GM04503 (cell line): ENCODE data around the gene CCR2.

Experiments used
- DNase-seq: peaks from one replicate; pipeline ENCODE4 v3.0.0-alpha.2; 2012; ENCODE audit warnings: low read depth

The CCR2 gene

DNA sequence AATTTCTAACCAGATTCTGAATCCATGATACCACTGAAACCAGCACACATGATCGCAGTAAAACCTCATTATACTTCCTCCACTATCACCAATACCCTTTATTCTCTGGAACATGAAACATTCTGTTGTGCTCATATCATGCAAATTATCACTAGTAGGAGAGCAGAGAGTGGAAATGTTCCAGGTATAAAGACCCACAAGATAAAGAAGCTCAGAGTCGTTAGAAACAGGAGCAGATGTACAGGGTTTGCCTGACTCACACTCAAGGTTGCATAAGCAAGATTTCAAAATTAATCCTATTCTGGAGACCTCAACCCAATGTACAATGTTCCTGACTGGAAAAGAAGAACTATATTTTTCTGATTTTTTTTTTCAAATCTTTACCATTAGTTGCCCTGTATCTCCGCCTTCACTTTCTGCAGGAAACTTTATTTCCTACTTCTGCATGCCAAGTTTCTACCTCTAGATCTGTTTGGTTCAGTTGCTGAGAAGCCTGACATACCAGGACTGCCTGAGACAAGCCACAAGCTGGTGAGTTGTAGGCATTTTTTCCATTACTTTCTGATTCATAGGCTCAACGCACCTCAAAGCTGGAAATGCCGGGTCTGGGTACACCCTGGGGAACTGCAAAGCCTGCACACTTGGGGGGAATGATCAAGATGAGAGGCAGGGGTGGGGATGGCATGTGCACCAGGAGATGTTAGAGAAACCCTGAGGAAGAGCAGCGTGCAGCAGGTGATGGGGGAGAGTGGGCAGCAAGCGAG is at the start of gene CCR2:
Gene CCR2, plus strand, starts transcription at position 465 of the 764 bp plus-strand sequence. CDS start 3,417 bp downstream, outside the sequence.
- no peak for DNase-seq

DNA sequence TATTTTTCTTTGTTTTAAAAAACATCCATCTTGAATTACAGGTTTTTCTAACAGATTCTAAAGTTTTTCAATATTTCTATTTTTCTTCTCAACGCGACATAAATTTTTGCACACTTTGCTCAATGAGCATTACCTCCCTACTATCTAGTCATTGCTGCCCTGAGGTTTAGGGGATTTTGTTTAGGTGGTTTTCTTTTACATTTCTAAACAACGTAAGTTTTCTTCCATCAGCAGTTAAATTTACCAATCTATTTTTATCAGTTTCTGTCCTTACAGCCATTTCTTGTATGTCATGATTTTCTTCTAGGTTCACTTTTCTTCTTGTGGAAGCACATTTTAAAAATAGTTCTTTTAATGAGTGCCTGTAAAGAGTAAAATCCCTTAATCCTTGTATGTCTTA is 49.2 kb upstream of the CCR2 start:
- DNase-seq = no peak

DNA sequence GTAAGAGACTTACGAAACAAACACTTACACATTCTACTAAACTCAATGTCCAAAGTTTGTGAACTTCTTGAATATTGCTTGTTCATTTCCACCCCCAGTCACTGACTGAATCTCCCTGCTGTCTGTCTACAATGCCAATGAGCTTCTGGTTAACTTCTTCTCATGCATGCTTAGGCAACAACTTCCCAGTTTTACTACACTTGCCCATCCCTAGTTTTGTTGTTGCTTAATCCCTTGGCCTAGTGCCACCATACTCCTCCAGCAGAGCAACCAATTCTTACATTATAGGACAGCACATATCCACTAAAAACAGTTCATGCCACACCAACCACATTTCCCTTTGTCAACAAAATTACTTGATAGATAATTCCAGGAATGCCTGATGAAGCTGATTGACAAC is 40.9 kb upstream of the CCR2 start:
- no peak for DNase-seq

GRCh38 chr3:46314517-46314916 is 39.4 kb upstream of the CCR2 start:
- DNase-seq = no peak

DNA sequence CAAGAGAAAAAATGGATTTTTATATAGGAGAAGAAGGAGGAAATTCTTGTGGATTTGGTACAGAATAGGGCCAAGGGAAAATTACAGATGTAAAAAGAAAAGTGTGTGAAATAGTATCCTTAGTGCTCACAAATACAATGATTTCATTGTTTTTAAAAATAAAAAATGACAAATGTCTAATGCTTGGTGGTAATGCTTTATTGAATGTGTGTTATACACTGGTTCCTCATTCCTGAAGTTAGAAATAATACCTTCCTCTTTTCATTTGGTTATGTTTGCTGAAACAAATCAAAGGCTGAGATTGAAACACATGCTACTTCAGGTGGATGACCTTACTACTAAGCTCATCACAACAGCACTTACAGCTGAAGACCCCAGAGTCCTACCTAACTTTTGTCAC is 37.7 kb upstream of the CCR2 start:
- no peak for DNase-seq

GRCh38 chr3:46318207-46318927 is 35.5 kb upstream of the CCR2 start:
- no peak for DNase-seq

DNA sequence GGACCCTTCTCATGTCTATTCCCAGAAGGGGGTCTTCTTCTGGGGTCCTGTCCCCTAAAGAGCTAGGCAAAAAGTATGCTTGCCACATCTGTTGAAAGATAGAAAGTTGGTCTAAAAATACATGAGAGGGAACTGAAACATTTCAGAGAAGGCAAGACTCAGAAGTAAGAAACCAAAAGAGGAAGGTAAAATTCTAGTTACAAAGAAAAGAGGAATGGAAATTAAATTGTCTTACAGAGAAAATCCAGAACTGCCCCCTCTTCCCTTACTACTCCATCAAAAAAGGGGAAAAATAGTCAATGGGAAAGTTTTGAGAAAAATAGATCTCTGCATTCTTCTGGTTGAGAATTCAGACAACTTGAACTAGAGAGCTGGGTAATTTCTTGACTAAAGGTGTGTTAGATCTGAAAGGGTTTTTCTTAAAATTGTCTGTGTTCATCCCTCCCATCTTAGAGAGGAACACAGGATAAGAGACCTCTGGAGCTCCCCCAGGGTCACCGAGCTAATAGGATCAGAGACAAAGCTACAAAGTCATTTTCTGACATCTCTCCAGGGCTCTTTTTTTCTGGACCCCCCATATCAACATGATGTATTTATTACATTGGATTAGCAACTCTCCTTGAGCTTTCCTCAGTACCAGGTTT is 32.3 kb upstream of the CCR2 start:
- DNase-seq = no peak

DNA sequence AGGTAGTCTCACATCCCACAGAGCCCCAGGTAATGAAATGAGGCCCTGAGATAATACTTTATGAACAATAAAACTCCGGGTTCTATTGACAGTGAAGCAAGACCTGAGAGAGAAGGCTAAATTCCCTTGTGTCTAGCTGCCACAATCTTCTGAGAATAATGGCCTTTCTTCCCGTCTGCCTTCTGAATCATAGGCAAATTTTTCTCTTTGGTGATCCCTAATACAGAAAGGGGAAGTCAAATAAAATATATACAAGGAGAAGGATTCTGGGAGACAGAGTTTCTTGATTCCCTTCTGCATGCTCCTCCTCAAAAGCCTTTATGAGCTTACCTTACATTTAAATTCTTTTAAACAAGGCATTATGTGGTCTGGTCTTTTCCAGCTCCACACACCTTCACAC is 29.9 kb upstream of the CCR2 start:
- no peak for DNase-seq

DNA sequence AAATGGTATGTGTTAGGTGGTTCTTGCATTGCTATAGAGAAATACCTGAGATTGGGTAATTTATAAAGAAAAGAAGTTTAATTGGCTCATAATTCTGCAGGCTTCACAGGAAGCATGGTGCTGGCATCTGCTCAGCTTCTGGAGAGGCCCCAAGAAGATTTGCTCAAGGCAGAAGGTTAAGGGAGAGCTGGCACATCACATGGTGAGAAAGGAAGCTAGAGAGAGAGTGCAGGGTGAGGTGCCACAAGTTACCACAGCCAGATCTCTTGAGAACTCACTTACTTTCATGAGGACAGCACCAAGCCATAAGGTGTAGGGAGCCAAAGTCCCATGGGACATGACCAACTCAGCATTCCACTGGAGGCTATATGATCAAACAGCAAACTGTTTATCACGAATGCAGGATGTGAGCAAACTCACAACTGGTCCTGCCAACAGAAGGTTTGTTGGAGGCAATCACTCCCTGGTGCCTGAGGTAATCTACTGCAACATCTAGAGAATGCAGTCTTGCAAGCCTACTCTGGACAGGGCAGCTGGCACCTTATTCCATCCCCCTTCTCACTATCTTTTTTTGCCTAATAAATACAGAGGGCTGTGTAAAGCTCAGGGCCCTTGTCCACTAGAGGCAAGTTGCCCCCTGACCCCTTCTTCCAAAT is 28.1 kb upstream of the CCR2 start:
- DNase-seq = no peak

DNA sequence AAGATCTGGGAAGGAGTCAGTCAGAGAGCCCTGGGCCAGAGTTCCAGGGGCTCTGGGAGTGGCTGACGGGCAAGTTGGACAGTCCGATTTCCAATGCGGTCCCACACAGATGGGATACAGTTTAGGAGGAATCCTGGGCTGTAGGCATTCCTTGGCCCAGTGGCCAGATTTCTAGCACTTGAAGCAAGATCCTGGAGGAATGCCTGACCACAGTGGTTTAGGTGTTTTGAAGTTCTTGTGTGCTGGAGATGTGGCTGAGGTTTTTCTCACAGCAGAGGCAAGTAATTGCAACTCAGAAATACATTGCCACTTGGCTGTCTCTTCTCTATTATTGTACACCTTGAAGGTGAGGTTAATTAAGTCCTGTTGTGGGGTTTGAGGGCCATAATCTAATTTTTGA is 23.2 kb upstream of the CCR2 start:
- DNase-seq = peak; percentile 1

DNA sequence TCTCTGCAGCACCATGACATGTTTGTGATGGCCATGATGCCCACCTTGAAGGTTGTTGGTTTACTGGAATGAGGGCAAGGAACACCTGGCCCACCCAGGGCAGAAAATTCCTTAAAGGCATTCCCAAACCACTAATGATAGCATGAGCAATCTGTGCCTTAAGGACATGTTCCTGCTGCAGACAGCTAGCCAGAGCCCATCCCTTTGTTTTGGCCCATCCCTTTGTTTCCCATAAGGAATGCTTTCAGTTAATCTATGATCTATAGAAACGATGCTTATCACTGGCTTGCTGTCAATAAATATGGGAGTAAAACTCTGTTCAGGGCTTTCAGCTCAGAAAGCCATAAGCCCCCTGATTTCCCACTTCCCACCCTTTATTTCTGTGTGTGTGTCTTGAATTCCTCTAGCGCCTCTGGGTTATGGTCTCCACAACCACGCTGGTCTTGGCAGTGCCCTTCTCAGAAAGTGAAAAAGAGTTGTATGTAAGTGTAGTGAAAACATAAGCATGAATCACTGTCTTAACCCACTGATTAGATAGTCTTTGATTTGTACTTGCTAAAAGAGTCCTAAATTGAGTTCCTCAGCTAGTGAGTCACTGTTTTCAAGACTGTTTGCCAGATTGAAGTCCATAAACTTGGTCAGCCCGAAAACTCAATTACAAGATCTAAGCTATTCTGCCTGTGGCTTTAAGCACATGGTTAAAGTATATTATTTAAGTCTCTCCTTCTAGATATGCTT is 19.0 kb upstream of the CCR2 start:
- DNase-seq = peak; percentile 11

DNA sequence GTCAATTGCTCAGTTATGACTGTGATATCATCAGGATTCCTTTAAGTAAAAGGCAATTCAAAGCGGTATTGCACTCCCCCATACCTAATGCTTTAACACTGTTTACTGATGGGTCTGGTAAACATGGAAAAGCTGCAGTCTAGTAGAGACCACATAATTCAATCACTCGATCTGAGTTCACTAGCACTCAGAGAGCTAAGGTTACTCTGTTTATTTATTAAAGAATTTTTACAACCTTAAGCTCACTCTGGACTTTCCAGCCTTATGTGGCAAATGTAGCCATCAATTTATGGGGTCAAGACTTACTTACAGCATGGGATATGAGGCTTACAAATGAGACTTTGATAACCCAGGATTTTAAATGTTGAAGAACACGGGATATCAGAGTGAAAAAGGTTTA is 18.4 kb upstream of the CCR2 start:
- no peak for DNase-seq

- no peak for DNase-seq
These were observed 16.0 kb upstream of the CCR2 start for GRCh38 chr3:46337911-46338310.

GRCh38 chr3:46338840-46339239 is 15.1 kb upstream of the CCR2 start:
- no peak for DNase-seq

DNA sequence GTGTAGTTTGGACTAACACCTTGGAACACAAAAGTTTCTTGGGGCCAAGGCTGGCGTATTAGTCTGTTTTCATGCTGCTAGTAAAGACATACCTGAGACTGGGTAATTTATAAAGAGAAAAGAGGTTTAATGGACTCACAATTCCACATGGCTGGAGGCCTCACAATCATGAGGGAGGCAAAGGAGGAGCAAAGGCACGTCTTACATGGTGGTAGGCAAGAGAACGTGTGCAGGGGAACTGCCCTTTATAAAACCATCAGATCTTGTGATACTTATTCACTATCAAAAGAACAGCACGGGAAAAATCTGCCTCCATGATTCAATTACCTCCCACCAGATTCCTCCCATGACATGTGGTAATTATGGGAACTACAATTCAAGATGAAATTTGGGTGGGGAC is 9.4 kb upstream of the CCR2 start:
- no peak for DNase-seq

GRCh38 chr3:46348823-46349482 is 5.0 kb upstream of the CCR2 start:
- no peak for DNase-seq

- DNase-seq = no peak
These were observed 4.2 kb upstream of the CCR2 start for GRCh38 chr3:46349484-46350261.

GRCh38 chr3:46350262-46350565 is 3.7 kb upstream of the CCR2 start:
- DNase-seq = no peak

- no peak for DNase-seq
These were observed 2.3 kb upstream of the CCR2 start for GRCh38 chr3:46351646-46352045.

- no peak for DNase-seq
These were observed 821 bp upstream of the CCR2 start for GRCh38 chr3:46353090-46353489.

DNA sequence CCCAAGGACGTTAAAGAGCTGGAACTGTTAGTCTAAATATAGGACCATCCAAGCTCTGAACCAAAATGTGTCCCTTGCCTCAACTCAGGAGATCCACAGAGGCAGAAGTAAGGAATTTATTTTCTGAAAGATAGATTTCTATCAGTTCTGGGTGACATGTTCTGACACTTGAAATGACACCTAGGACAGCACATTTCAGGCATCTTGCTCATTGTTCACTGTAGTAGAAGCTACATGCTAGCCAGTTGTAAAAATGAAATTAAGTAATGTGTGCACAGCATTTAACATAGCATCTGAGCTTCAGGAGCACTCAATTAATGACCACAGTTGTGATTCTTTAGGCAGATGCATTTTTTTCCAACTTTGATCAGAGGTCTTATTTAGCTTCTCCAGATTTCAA is 567 bp downstream of the CCR2 start:
- DNase-seq = no peak
